ENCODE data around the gene WWOX. TPM values are rescaled to one million over a fixed set of nuclear protein-coding genes. Genes with fewer than 3 reads are reported as not detected.

The WWOX gene
- total and polyA plus RNA-seq, 10 donors, result 5.9 to 90.3 (median 26.4) TPM

DNA sequence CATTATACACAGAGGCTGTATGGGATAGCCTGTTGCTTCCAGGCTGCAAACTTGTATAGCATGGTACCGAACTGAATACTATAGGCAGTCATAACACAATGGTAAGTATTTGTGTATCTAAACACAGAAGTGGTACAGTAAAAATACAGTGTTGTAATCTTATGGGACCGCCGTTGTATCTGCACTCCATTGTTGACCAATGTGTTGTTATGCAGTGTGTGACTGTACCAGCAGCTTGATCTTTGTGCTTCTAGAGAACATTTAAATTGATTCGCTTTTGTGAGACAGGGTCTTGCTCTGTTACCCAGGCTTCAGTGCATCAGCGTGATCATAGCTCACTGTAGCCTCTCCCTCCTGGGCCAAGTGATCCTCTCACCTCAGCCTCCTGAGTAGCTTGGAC is 31.5 kb downstream of the WWOX start:
- DNase-seq, result no peak
- intact Hi-C loops (cut with DNase I; ENCODE audit: low total_unique reads), result no loop called here
- Histone ChIP-seq H3K4me1 (peaks cover 0 to 13% (median 0%) of the 10 kb centered on the region in 6 donors), H3K4me3 (no peak overlapping the region), H3K27ac (no peak overlapping the region), H3K36me3 (peaks cover 0 to 16% (median 0%) of the 10 kb centered on the region in 6 donors), H3K27me3 (replicated peaks in 1 of 7) (no peaks in the 10 kb centered on the region), H3K9me3 (peaks cover 0 to 8% (median 3%) of the 10 kb centered on the region in 8 donors)
- 76 to 87% (median 84%) methylated on average over 5 of the region's 5 CpGs for WGBS, 5 donors
- TF ChIP-seq, protein P1, sequence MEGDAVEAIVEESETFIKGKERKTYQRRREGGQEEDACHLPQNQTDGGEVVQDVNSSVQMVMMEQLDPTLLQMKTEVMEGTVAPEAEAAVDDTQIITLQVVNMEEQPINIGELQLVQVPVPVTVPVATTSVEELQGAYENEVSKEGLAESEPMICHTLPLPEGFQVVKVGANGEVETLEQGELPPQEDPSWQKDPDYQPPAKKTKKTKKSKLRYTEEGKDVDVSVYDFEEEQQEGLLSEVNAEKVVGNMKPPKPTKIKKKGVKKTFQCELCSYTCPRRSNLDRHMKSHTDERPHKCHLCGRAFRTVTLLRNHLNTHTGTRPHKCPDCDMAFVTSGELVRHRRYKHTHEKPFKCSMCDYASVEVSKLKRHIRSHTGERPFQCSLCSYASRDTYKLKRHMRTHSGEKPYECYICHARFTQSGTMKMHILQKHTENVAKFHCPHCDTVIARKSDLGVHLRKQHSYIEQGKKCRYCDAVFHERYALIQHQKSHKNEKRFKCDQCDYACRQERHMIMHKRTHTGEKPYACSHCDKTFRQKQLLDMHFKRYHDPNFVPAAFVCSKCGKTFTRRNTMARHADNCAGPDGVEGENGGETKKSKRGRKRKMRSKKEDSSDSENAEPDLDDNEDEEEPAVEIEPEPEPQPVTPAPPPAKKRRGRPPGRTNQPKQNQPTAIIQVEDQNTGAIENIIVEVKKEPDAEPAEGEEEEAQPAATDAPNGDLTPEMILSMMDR (IDR thresholded peaks at IDR 0.05 in 8 of 11, conservative IDR thresholded peaks at IDR 0.05 in 3 of 11), result no peak
- TF ChIP-seq POLR2A (IDR thresholded peaks at IDR 0.05) (no peak), POLR2AphosphoS5 (IDR thresholded peaks at IDR 0.05) (no peak)

GRCh38 chr16:78133919-78134318 is 34.5 kb downstream of the WWOX start:
- no peak for DNase-seq

GRCh38 chr16:78134944-78135619 is 35.6 kb downstream of the WWOX start:
- peaks cover 0 to 5% (median 0%) of the 10 kb centered on the region in 6 donors for H3K4me1 ChIP-seq
- no peak overlapping the region for H3K27ac ChIP-seq
- no peak for TF ChIP-seq POLR2AphosphoS5 (IDR thresholded peaks at IDR 0.05)
- TF ChIP-seq POLR2A (IDR thresholded peaks at IDR 0.05), result no peak
- TF ChIP-seq, protein P1 (IDR thresholded peaks at IDR 0.05 in 8 of 11, conservative IDR thresholded peaks at IDR 0.05 in 3 of 11), result no peak
- intact Hi-C loops (cut with DNase I; ENCODE audit: low total_unique reads), result no loop called here
- peaks cover 0 to 16% (median 0%) of the 10 kb centered on the region in 6 donors for H3K36me3 ChIP-seq
- DNase-seq, result no peak
- no peaks in the 10 kb centered on the region for H3K27me3 ChIP-seq (replicated peaks in 1 of 7)
- no peak overlapping the region for H3K4me3 ChIP-seq
- H3K9me3 ChIP-seq, result peaks cover 0 to 8% (median 1%) of the 10 kb centered on the region in 8 donors
- 64 to 74% (median 69%) methylated on average over 7 of the region's 7 CpGs for WGBS, 5 donors

More at GRCh38 chr16:78133919-78134318, 34.5 kb downstream of the WWOX start:
- Histone ChIP-seq H3K4me1 (peaks cover 0 to 5% (median 0%) of the 10 kb centered on the region in 6 donors), H3K9me3 (peaks cover 0 to 8% (median 3%) of the 10 kb centered on the region in 8 donors), H3K27ac (no peak overlapping the region), H3K4me3 (no peak overlapping the region), H3K36me3 (peaks cover 0 to 16% (median 0%) of the 10 kb centered on the region in 6 donors), H3K27me3 (replicated peaks in 1 of 7) (no peaks in the 10 kb centered on the region)
- intact Hi-C loops (cut with DNase I; ENCODE audit: low total_unique reads), result no loop called here
- TF ChIP-seq, protein P1 (IDR thresholded peaks at IDR 0.05 in 8 of 11, conservative IDR thresholded peaks at IDR 0.05 in 3 of 11), result no peak
- TF ChIP-seq POLR2AphosphoS5 (IDR thresholded peaks at IDR 0.05) (no peak), POLR2A (IDR thresholded peaks at IDR 0.05) (no peak)
- WGBS, 5 donors, result 89 to 98% (median 98%) methylated on average over 2 of the region's 2 CpGs

DNA sequence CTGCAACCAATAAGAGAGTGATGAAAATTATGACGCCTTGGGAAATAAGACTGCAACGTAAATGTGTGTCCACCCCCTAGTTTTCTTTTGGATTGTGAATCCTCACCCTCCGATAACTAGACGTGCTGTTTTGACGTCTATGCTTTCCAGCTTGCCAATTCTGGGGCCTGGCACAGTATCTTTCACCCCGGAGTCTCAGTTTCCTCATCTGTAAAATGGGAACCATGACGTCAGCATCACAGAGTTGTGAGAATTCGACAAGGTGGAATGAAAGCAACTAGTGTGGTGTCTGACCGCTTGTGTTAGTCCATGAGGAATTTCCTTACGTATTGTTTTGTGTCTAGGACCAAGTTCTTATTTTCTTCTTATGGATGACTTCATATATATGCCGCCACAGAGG is 37.7 kb downstream of the WWOX start:
- Histone ChIP-seq H3K27ac (no peak overlapping the region), H3K4me1 (peaks cover 0 to 5% (median 0%) of the 10 kb centered on the region in 6 donors), H3K4me3 (no peak overlapping the region), H3K9me3 (peaks cover 0 to 5% (median 0%) of the 10 kb centered on the region in 8 donors), H3K27me3 (replicated peaks in 1 of 7) (no peaks in the 10 kb centered on the region), H3K36me3 (peaks cover 0 to under 1% (median 0%) of the 10 kb centered on the region in 6 donors)
- TF ChIP-seq, protein P1 (IDR thresholded peaks at IDR 0.05 in 8 of 11, conservative IDR thresholded peaks at IDR 0.05 in 3 of 11), result no peak
- TF ChIP-seq POLR2AphosphoS5 (IDR thresholded peaks at IDR 0.05) (no peak), POLR2A (IDR thresholded peaks at IDR 0.05) (no peak)
- intact Hi-C loops (cut with DNase I; ENCODE audit: low total_unique reads), result no loop called here
- WGBS, 5 donors, result 94 to 98% (median 96%) methylated on average over 11 of the region's 11 CpGs
- no peak for DNase-seq
